Measurements from ENCODE around the gene TRAP1.

GRCh38 chr16:3641801-3642396 lies 75.4 kb downstream of the TRAP1 start:
- no peak for TF ChIP-seq CTCF (IDR thresholded peaks at IDR 0.05)
- no peak for TF ChIP-seq POLR2AphosphoS5 (IDR thresholded peaks at IDR 0.05)
- no peak for TF ChIP-seq POLR2A (IDR thresholded peaks at IDR 0.05)
- no peak for TF ChIP-seq EP300 (IDR thresholded peaks at IDR 0.05)

Data from suprapubic skin (tissue), 4 donors.